ENCODE measurements around the gene FBXW7. TPM values are rescaled to one million over a fixed set of nuclear protein-coding genes. Genes with fewer than 3 reads are reported as not detected.
A peak's percentile ranks its signal among the peaks of the same experiment; 100 is the strongest.

The FBXW7 gene
- total RNA-seq, 2 experiments from 2014 or later = 26.7 to 29.2 TPM

GRCh38 chr4:152480901-152481300 is 55.0 kb downstream of the FBXW7 start:
- intact Hi-C loops (cut with micrococcal nuclease) = loop anchor here (10.0 kb wide), 1 partner anchor 376 kb away; no protein-coding TSS in a partner anchor
- H3K9me3 Mint-ChIP-seq = peaks cover 8% of the 10 kb centered on the region
- no peak for DNase-seq
- peaks cover 31% of the 10 kb centered on the region for H3K4me1 Mint-ChIP-seq (ENCODE audit: low read depth)
- peaks cover 23% of the 10 kb centered on the region for H3K36me3 Mint-ChIP-seq (ENCODE audit: low read depth)
- no peak overlapping the region for H3K4me3 Mint-ChIP-seq
- no peak overlapping the region for H3K27ac Mint-ChIP-seq
- no peaks in the 10 kb centered on the region for H3K27me3 Mint-ChIP-seq (ENCODE audit: low read depth)
- CTCF ChIA-PET = interaction anchor here (1.2 kb wide), 1 partner anchor 20 kb away, joined by 4 read pairs; no protein-coding TSS in a partner anchor

GRCh38 chr4:152480326-152480725 is 55.6 kb downstream of the FBXW7 start:
- intact Hi-C loops (cut with micrococcal nuclease) = loop anchor here (10.0 kb wide), 1 partner anchor 376 kb away; no protein-coding TSS in a partner anchor
- Mint-ChIP-seq H3K27me3 (ENCODE audit: low read depth) (no peaks in the 10 kb centered on the region), H3K4me3 (no peak overlapping the region), H3K27ac (no peak overlapping the region), H3K4me1 (ENCODE audit: low read depth) (peaks cover 27% of the 10 kb centered on the region), H3K36me3 (ENCODE audit: low read depth) (peaks cover 23% of the 10 kb centered on the region), H3K9me3 (peaks cover 8% of the 10 kb centered on the region)
- CTCF ChIA-PET = no interaction called here
- no peak for DNase-seq

- H3K36me3 Mint-ChIP-seq (ENCODE audit: low read depth) = peaks cover 23% of the 10 kb centered on the region
- no peaks in the 10 kb centered on the region for H3K27me3 Mint-ChIP-seq (ENCODE audit: low read depth)
- no peak overlapping the region for H3K27ac Mint-ChIP-seq
- H3K4me3 Mint-ChIP-seq = no peak overlapping the region
- H3K9me3 Mint-ChIP-seq = peaks cover 8% of the 10 kb centered on the region
- CTCF ChIA-PET = no interaction called here
- intact Hi-C loops (cut with micrococcal nuclease) = loop anchor here (10.0 kb wide), 1 partner anchor 375 kb away; no protein-coding TSS in a partner anchor
- peaks cover 26% of the 10 kb centered on the region for H3K4me1 Mint-ChIP-seq (ENCODE audit: low read depth)
- DNase-seq = no peak
Observed at GRCh38 chr4:152479428-152480026, 56.4 kb downstream of the FBXW7 start.

- Mint-ChIP-seq H3K4me1 (ENCODE audit: low read depth) (peaks cover 29% of the 10 kb centered on the region), H3K27me3 (ENCODE audit: low read depth) (no peaks in the 10 kb centered on the region), H3K36me3 (ENCODE audit: low read depth) (peaks cover 23% of the 10 kb centered on the region), H3K27ac (no peak overlapping the region), H3K4me3 (no peak overlapping the region), H3K9me3 (peaks cover 8% of the 10 kb centered on the region)
- no peak for DNase-seq
- CTCF ChIA-PET = no interaction called here
- intact Hi-C loops (cut with micrococcal nuclease) = no loop called here
Observed at GRCh38 chr4:152478461-152479237, 57.2 kb downstream of the FBXW7 start.

- Mint-ChIP-seq H3K27me3 (ENCODE audit: low read depth) (no peaks in the 10 kb centered on the region), H3K27ac (no peak overlapping the region), H3K36me3 (ENCODE audit: low read depth) (peaks cover 20% of the 10 kb centered on the region), H3K4me3 (no peak overlapping the region), H3K9me3 (peaks cover 8% of the 10 kb centered on the region), H3K4me1 (ENCODE audit: low read depth) (peaks cover 31% of the 10 kb centered on the region)
- CTCF ChIA-PET = interaction anchor here (0.6 to 1.5 kb wide), 3 partner anchors 21 to 505 kb away, joined by 3 to 5 read pairs (median 3); no protein-coding TSS in a partner anchor
- no peak for DNase-seq
- intact Hi-C loops (cut with micrococcal nuclease) = no loop called here
Observed at GRCh38 chr4:152476796-152477195, 59.1 kb downstream of the FBXW7 start.

GRCh38 chr4:152471251-152471792 is 64.6 kb downstream of the FBXW7 start:
- H3K27ac Mint-ChIP-seq = no peak overlapping the region
- H3K4me3 Mint-ChIP-seq = no peak overlapping the region
- CTCF ChIA-PET = interaction anchor here (0.7 kb wide), 1 partner anchor 72 kb away, joined by 3 read pairs; no protein-coding TSS in a partner anchor
- intact Hi-C loops (cut with micrococcal nuclease) = no loop called here
- peaks cover 15% of the 10 kb centered on the region for H3K4me1 Mint-ChIP-seq (ENCODE audit: low read depth)
- peaks cover 10% of the 10 kb centered on the region for H3K9me3 Mint-ChIP-seq
- peaks cover 15% of the 10 kb centered on the region for H3K36me3 Mint-ChIP-seq (ENCODE audit: low read depth)
- no peak for DNase-seq
- H3K27me3 Mint-ChIP-seq (ENCODE audit: low read depth) = no peaks in the 10 kb centered on the region

- Mint-ChIP-seq H3K9me3 (peaks cover 10% of the 10 kb centered on the region), H3K4me3 (no peak overlapping the region), H3K4me1 (ENCODE audit: low read depth) (peaks cover 24% of the 10 kb centered on the region), H3K27me3 (ENCODE audit: low read depth) (no peaks in the 10 kb centered on the region), H3K27ac (no peak overlapping the region), H3K36me3 (ENCODE audit: low read depth) (peaks cover 17% of the 10 kb centered on the region)
- CTCF ChIA-PET = no interaction called here
- DNase-seq = no peak
- intact Hi-C loops (cut with micrococcal nuclease) = no loop called here
Observed at GRCh38 chr4:152468408-152468807, 67.5 kb downstream of the FBXW7 start.

GRCh38 chr4:152467101-152467500 is 68.8 kb downstream of the FBXW7 start:
- Mint-ChIP-seq H3K4me1 (ENCODE audit: low read depth) (peaks cover 36% of the 10 kb centered on the region), H3K9me3 (peaks cover 8% of the 10 kb centered on the region), H3K4me3 (no peak overlapping the region), H3K27ac (no peak overlapping the region), H3K36me3 (ENCODE audit: low read depth) (peaks cover 16% of the 10 kb centered on the region), H3K27me3 (ENCODE audit: low read depth) (no peaks in the 10 kb centered on the region)
- intact Hi-C loops (cut with micrococcal nuclease) = no loop called here
- no peak for DNase-seq
- CTCF ChIA-PET = interaction anchor here (0.6 kb wide), 1 partner anchor 139 kb away, joined by 3 read pairs; no protein-coding TSS in a partner anchor

- no peak for DNase-seq
- intact Hi-C loops (cut with micrococcal nuclease) = loop anchor here (1.0 kb wide), 2 partner anchors 21 to 72 kb away; partner anchors contain the start of gene FBXW7
- Mint-ChIP-seq H3K4me3 (peak overlapping the region; percentile 35), H3K9me3 (peaks cover 3% of the 10 kb centered on the region), H3K27ac (peak overlapping the region; percentile 72), H3K27me3 (ENCODE audit: low read depth) (no peaks in the 10 kb centered on the region), H3K4me1 (ENCODE audit: low read depth) (peaks cover 48% of the 10 kb centered on the region), H3K36me3 (ENCODE audit: low read depth) (peaks cover 13% of the 10 kb centered on the region)
- CTCF ChIA-PET = interaction anchor here (0.6 to 1.1 kb wide), 6 partner anchors 20 to 161 kb away, joined by 3 to 4 read pairs (median 4); no protein-coding TSS in a partner anchor
Observed at GRCh38 chr4:152464030-152464823, 71.7 kb downstream of the FBXW7 start.

GRCh38 chr4:152463562-152463961 is 72.3 kb downstream of the FBXW7 start:
- no peaks in the 10 kb centered on the region for H3K27me3 Mint-ChIP-seq (ENCODE audit: low read depth)
- intact Hi-C loops (cut with micrococcal nuclease) = no loop called here
- H3K9me3 Mint-ChIP-seq = peaks cover 3% of the 10 kb centered on the region
- DNase-seq = no peak
- H3K4me1 Mint-ChIP-seq (ENCODE audit: low read depth) = peaks cover 54% of the 10 kb centered on the region
- peaks cover 13% of the 10 kb centered on the region for H3K36me3 Mint-ChIP-seq (ENCODE audit: low read depth)
- no peak overlapping the region for H3K4me3 Mint-ChIP-seq
- CTCF ChIA-PET = interaction anchor here (0.6 to 0.7 kb wide), 4 partner anchors 20 to 162 kb away, joined by 3 to 4 read pairs (median 3); no protein-coding TSS in a partner anchor
- H3K27ac Mint-ChIP-seq = peak overlapping the region; percentile 72

- intact Hi-C loops (cut with micrococcal nuclease) = no loop called here
Observed at GRCh38 chr4:152462695-152463094, 73.2 kb downstream of the FBXW7 start.

More at GRCh38 chr4:152462695-152463094, 73.2 kb downstream of the FBXW7 start:
- Mint-ChIP-seq H3K9me3 (peaks cover 3% of the 10 kb centered on the region), H3K4me3 (no peak overlapping the region), H3K27ac (no peak overlapping the region), H3K36me3 (ENCODE audit: low read depth) (peaks cover 10% of the 10 kb centered on the region), H3K27me3 (ENCODE audit: low read depth) (no peaks in the 10 kb centered on the region), H3K4me1 (ENCODE audit: low read depth) (peaks cover 58% of the 10 kb centered on the region)
- DNase-seq = no peak
- CTCF ChIA-PET = interaction anchor here (0.9 kb wide), 1 partner anchor 39 kb away, joined by 8 read pairs; no protein-coding TSS in a partner anchor

Measured in activated naive CD4-positive, alpha-beta T cell treated with anti-CD3 and anti-CD28 coated beads for 36 hours (primary cell).